Lung (tissue), 12 donors: ENCODE results near the gene IGFBP2. TPM values are rescaled to one million over a fixed set of nuclear protein-coding genes. Genes with fewer than 3 reads are reported as not detected.

ENCODE experiments used
- ATAC-seq: fragments of 200-7000 bp; cut with Tn5 transposase; one replicate; pipeline ENCODE4 v1.9.1; 2020; ENCODE audit warnings: moderate number of reproducible peaks; ENCODE audit not compliant: insufficient read depth, low FRiP score
- DNase-seq, 3 donors: peaks; one replicate each; pipeline ENCODE4 v3.0.0-alpha.2; 2013 to 2017
- H3K27ac ChIP-seq, 2 donors: one replicate each; pipeline ENCODE4 v1.5.1; 2013; ENCODE audit warnings: mild to moderate bottlenecking in 2 of 2, moderate library complexity in 2 of 2, control low read depth in 1 of 2, inconsistent platforms in 1 of 2, low read depth in 1 of 2, low read length in 1 of 2
- H3K27me3 ChIP-seq, 3 donors: one replicate each; pipeline ENCODE4 v1.5.1; 2013; ENCODE audit warnings: low read length in 2 of 3; ENCODE audit not compliant: control insufficient read depth in 3 of 3, insufficient read depth in 3 of 3
- H3K36me3 ChIP-seq, 4 donors: one replicate each; pipeline ENCODE4 v1.5.1; 2013; ENCODE audit warnings: low read length in 4 of 4, mild to moderate bottlenecking in 1 of 4, moderate library complexity in 1 of 4; ENCODE audit not compliant: control insufficient read depth in 4 of 4, insufficient read depth in 4 of 4
- H3K4me1 ChIP-seq, 5 donors: one replicate each; pipeline ENCODE4 v1.5.1; 2013; ENCODE audit warnings: low read length in 5 of 5, mild to moderate bottlenecking in 2 of 5, moderate library complexity in 1 of 5; ENCODE audit not compliant: control insufficient read depth in 5 of 5, insufficient read depth in 5 of 5
- H3K4me3 ChIP-seq: one replicate; pipeline ENCODE4 v1.5.1; 2013; ENCODE audit warnings: mild to moderate bottlenecking, control low read depth, moderate library complexity
- H3K9ac ChIP-seq, 2 donors: one replicate each; pipeline ENCODE4 v1.5.1; 2013; ENCODE audit warnings: low read length in 2 of 2, control low read depth in 1 of 2; ENCODE audit not compliant: insufficient read depth in 1 of 2
- H3K9me3 ChIP-seq, 4 donors: one replicate each; pipeline ENCODE4 v1.5.1; 2013; ENCODE audit warnings: low read length in 3 of 4, mild to moderate bottlenecking in 1 of 4, moderate library complexity in 1 of 4; ENCODE audit not compliant: control insufficient read depth in 4 of 4, insufficient read depth in 3 of 4
- CTCF ChIP-seq: IDR thresholded peaks from 2 replicates; pipeline ENCODE4 v1.5.1; 2012; ENCODE audit warnings: mild to moderate bottlenecking; ENCODE audit errors: control extremely low read depth, extremely low read depth
- WGBS, 2 donors: extraction: QIAGEN DNeasy Blood & Tissue Kit; methylation state at CpG; one replicate each; pipeline ENCODE4 v1.1.7; 2013; 5-methylcytosine and 5-hydroxymethylcytosine counted together
- polyA plus RNA-seq, 2 donors: library from polyadenylated mRNA; stranded (reverse); fragments of 200-250 nt; gene quantifications; one replicate each; pipeline ENCODE4 v1.2.1, GENCODE V29; 2013
- total RNA-seq, 2 donors: library from RNA; depleted of rRNA in 1 of 2; stranded (reverse); fragments of >200 nt in 1 of 2; gene quantifications; one replicate each; pipeline ENCODE4 v1.2.1, GENCODE V29; 2014 to 2021
- donor health status: control.
- donor health status: control.
- donor health status: Bipolar disorder and iron deficiency.
- donor health status: healthy.
- donor health status: DM: yes; HTN: yes; CAD: no.

Gene IGFBP2
- total and polyA plus RNA-seq, 4 donors: 50.5 to 104 (median 81.2) TPM

- Histone ChIP-seq H3K36me3 (no peaks in the 10 kb centered on the region), H3K9ac (no peak overlapping the region), H3K27me3 (no peaks in the 10 kb centered on the region), H3K4me3 (no peak overlapping the region), H3K9me3 (no peaks in the 10 kb centered on the region), H3K27ac (no peak overlapping the region), H3K4me1 (peaks cover 0 to 8% (median 6%) of the 10 kb centered on the region in 5 donors)
- DNase-seq: no peak
- ATAC-seq: no peak
- WGBS, 2 donors: 82 to 94% methylated on average over 3 of the region's 3 CpGs
- no peak for TF ChIP-seq CTCF
These were observed 17.5 kb downstream of the IGFBP2 start for GRCh38 chr2:216650626-216651257.

GRCh38 chr2:216651351-216651881, 18.2 kb downstream of the IGFBP2 start:
- no peak overlapping the region for H3K27ac ChIP-seq
- DNase-seq (peak in 2 of 3 donors; percentile 58 to 59), ATAC-seq (no peak)
- H3K4me3 ChIP-seq: no peak overlapping the region
- peaks cover 0 to 9% (median 6%) of the 10 kb centered on the region in 5 donors for H3K4me1 ChIP-seq
- TF ChIP-seq CTCF: no peak
- H3K36me3 ChIP-seq: no peaks in the 10 kb centered on the region
- H3K9me3 ChIP-seq: no peaks in the 10 kb centered on the region
- H3K9ac ChIP-seq: no peak overlapping the region
- 85 to 90% methylated on average over 6 of the region's 6 CpGs for WGBS, 2 donors
- no peaks in the 10 kb centered on the region for H3K27me3 ChIP-seq

GRCh38 chr2:216652566-216652965, 19.3 kb downstream of the IGFBP2 start:
- H3K27ac ChIP-seq: no peak overlapping the region
- no peak overlapping the region for H3K4me3 ChIP-seq
- no peaks in the 10 kb centered on the region for H3K36me3 ChIP-seq
- no peaks in the 10 kb centered on the region for H3K27me3 ChIP-seq
- H3K9me3 ChIP-seq: no peaks in the 10 kb centered on the region
- H3K9ac ChIP-seq: no peak overlapping the region
- 62 to 71% methylated on average over 4 of the region's 4 CpGs for WGBS, 2 donors
- DNase-seq: no peak
- H3K4me1 ChIP-seq: peaks cover 0 to 9% (median 6%) of the 10 kb centered on the region in 5 donors
- TF ChIP-seq CTCF: no peak
- ATAC-seq: no peak
